Fibroblast of villous mesenchyme (primary cell): Measurements from ENCODE around the gene TAP2. TPM values are rescaled to one million over a fixed set of nuclear protein-coding genes. Genes with fewer than 3 reads are reported as not detected.
"Not testable (repeated sequence)": the region's sequence is repeated elsewhere in the genome, so short reads cannot be mapped to it uniquely, and the experiment has no call there.

Experiments
- DNase-seq: peaks from one replicate; pipeline ENCODE4 v3.0.0-alpha.2; 2010; ENCODE audit warnings: low read depth
- H3K4me3 ChIP-seq: 2 replicates; pipeline ENCODE4 v1.5.1; 2011; ENCODE audit warnings: low read depth, mild to moderate bottlenecking, low read length
- CTCF ChIP-seq: IDR thresholded peaks from 2 replicates; pipeline ENCODE4 v1.5.1; 2012; ENCODE audit warnings: low read depth, mild to moderate bottlenecking, low read length; ENCODE audit not compliant: insufficient read depth
- total RNA-seq: library from RNA; depleted of rRNA; stranded (reverse); fragments of >200 nt; gene quantifications from 2 replicates; pipeline ENCODE4 v1.2.3, GENCODE V29; 2012

Gene TAP2
- total RNA-seq, 1 donor = 33.7 TPM

- no peak for TF ChIP-seq CTCF
- no peak for DNase-seq
- H3K4me3 ChIP-seq = no peak overlapping the region
Measured at GRCh38 chr6:32879691-32880090, 41.2 kb upstream of the TAP2 start.

- DNase-seq = no peak
- no peak for TF ChIP-seq CTCF
- no peak overlapping the region for H3K4me3 ChIP-seq
Measured at GRCh38 chr6:32876603-32877002, 38.1 kb upstream of the TAP2 start.

- DNase-seq, H3K4me3 ChIP-seq: not testable (repeated sequence)
Measured at GRCh38 chr6:32873947-32874346, 35.4 kb upstream of the TAP2 start.

- H3K4me3 ChIP-seq = no peak overlapping the region
- DNase-seq = peak; percentile 81
- TF ChIP-seq CTCF = peak; percentile 94
Measured at GRCh38 chr6:32868257-32868788, 29.8 kb upstream of the TAP2 start.

GRCh38 chr6:32867554-32868256 is 29.2 kb upstream of the TAP2 start:
- H3K4me3 ChIP-seq = no peak overlapping the region
- no peak for TF ChIP-seq CTCF
- no peak for DNase-seq

GRCh38 chr6:32867022-32867477 is 28.5 kb upstream of the TAP2 start:
- no peak for TF ChIP-seq CTCF
- no peak for DNase-seq

GRCh38 chr6:32865724-32866443 is 27.3 kb upstream of the TAP2 start:
- no peak overlapping the region for H3K4me3 ChIP-seq
- no peak for DNase-seq
- TF ChIP-seq CTCF = no peak

More at GRCh38 chr6:32867022-32867477, 28.5 kb upstream of the TAP2 start:
- H3K4me3 ChIP-seq = no peak overlapping the region
